COLO668 (cell line): ENCODE measurements around the gene CEP112.
A peak's percentile ranks its signal among the peaks of the same experiment; 100 is the strongest.
"Not testable (repeated sequence)": the region's sequence is repeated elsewhere in the genome, so short reads cannot be mapped to it uniquely, and the experiment has no call there.

Source experiments
- DNase-seq: peaks from one replicate; lab custom pipeline; 2025; ENCODE audit not compliant: unreplicated experiment; lab: John Stamatoyannopoulos, UW

CEP112 gene

DNA sequence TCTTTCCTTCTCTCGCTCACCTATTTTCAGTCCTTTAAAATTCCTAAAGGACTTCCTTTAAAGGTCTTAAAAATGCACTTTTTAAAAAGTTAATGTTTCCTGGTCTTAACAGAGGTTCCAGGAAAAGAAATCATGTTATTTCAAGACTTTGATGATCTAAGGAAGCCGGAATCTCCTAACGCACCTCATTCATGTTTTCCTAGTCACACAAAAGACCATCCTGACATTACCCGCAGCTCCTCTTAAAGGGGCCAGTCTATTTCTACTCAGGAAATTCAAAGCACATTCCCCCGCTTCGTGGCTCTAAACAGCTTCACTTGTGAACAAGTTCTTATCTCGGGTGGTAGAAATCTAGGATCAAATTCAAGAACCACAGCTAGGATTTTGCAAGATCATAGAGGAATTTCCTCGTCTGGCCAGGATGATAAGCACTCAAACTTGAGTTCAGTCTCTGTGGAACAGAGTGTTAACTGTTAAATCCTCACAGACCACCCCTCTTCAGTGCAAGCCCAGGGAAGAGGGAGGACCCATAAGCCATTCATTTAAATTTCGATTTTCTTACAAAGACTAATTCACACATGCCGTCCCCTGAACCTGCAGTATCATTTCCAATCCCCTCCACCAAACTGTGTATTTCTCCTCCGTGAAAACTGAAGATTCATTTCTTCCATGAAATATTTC, 493.4 kb downstream of the CEP112 start:
- no peak for DNase-seq

DNA sequence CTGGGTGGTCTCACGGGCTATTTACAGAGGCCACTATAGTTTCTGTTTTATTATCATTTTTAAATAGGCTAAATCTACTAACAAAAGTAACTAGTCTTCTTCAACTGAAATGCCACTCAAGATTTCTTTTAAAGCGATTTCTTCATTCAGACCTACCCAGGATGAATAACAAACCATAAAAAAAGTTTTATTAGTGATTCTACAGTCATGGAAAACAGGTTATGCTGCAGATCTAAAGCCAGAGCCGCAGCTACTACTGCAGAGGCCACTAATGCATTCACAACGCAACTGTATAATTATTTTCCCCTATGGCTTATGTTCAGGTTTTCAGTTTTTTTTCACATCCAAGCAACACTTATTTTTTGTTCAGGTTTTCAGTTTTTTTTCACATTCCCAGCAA, 494.3 kb downstream of the CEP112 start:
- DNase-seq, result no peak

DNA sequence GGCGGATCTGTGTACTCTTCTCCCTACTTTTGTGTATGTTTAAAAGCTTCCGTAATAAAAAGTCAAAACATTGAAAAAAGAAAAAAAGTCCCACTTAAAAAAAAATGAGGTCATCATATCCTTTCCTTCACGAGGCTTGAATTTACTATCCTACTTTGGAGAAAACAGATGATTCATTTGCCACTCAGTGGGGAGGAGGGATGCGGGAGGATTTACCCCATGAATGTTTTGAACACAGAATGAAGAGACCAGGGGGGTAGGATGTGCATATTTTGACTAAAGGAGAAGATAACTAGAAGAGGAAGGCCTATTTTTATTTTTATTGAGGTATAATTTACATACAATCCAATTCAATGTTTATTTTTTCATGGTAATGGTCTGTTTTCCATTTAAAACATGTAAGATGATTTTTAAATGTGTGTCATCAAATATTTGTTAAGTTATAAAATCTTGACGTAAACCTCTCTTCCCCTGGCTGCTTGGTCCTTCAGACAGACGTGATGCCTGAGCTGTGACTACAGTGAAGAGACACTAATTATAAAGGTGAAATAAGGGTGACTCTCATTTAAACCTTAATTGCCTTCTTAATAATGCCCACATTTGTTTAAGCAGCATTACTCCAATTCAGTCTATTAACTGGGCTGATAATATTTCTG, 495.1 kb downstream of the CEP112 start:
- no peak for DNase-seq

DNA sequence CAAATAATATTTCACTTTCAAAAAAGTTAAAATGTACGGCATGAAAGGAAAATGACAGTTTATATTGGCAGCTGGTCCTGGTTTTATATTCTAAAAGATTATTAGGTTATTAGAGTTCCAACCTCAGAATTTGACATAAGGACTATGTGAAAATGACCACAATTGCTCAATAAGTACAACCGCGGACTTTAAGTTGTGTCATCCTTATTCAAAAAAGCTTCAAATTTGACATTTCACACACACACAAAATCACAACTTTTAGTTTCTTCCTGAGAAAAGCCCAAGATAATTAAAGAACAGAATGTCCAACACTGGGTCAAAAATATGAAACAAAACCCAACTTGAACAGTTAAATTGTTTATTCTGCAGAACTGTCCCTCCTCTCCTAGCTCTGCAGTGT, 497.3 kb downstream of the CEP112 start:
- no peak for DNase-seq

DNA sequence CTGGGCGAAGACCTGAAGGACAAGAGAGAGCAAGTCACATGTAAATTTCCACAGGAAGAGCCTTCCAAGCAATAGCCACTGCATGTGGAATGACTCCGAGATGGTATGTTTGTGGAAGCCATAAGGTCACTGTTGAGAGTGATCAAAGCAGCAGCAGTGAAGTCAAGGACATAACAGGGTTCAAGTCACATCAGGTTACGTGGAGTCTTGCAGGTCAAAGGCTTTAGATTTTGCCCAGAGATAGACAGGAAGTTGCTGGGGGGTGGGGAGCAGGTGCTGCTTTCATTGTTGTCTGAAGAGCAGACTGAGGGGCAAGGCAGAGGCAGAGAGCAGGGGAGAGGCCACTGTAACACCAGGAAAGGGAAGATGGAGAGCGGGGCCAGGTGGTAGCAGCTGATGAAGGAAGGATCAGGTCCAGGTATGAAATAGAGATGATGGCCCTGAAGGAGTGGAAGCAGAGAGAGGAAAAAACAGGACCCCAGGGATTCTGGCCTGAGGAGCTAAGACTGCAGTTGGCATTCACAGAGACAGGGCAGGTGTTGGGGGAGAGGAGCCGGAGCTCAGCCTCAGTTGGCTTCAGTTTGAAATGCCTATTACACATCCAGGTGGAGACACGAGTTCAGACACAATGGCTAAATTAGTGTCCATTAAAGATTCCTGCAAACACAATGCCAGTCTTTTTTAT, 501.2 kb downstream of the CEP112 start:
- peak; percentile 44 for DNase-seq

DNA sequence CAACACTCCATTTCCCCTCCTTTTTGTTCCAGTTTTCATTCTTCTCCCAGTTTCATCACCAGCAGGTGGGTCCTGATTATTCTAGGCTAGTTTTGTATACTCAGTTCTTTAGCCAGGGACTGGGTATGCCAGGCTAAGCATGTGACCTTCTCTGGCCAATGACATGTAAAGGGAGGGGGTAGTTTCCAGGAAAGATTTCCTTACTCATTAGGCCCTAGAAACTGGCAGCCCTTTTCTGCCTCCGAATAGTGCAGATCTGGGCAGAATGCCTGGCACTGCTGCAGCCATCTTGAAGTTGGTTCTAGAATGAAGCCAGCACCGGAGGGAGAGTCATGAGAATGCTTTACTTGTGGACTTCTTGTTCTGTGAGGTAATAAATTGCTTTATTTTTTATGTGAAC, 503.6 kb downstream of the CEP112 start:
- no peak for DNase-seq

DNA sequence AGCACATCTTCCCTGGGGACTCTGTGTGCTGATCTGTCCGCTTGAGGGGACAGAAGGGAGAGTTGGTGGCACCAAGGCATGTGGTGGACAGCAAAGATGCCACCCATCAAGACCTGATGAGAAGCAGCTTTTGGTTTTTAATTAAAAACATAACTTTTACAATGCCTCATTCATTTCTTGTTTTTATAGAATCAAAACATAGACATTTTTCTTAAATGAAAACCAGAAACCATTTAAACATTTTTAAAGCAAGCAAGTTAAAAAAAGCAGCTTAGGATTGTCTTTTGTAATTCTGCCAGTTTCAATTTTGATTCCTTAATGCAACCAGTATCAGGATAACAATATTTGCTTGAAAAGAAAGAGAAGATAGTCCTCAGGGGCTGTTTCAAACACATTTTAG, 506.8 kb downstream of the CEP112 start:
- DNase-seq, result no peak

DNA sequence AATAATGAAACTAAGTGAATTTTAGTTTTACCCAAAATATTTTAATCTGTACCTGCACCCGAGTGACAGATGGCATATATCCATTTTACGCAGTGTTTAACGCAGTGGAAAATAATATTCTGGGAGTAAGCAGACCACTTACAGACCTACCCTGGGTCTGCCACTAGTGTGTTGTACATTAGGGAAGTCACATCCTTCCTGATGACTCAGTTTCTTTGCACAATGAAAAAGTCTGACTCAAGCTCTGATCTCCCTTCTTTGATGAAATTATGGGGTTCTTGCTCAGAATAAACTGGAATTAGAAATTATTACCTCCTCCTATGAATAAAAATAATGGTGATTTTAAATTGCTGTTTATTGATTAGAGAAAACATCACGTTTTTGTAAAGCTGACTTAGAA, 507.3 kb downstream of the CEP112 start:
- DNase-seq, result no peak

DNA sequence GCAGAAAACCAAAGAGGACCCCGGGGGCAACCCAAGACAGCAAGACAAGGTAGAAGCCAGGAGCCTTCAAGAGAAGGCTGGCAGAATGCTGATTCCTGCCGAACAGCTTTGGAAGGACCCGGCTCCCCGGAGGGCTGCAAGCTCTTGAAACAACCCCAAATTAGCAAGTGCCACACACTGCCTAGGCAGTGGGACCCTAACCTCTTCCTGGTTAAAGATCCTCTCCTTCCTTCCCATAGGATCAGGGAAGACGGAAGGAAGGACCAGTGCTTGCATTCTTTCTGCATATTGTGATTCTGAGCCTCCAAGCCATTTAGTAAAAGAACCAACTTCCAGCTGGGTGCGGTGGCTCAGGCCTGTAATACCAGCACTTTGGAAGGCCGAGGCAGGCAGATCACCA, 508.5 kb downstream of the CEP112 start:
- no peak for DNase-seq

DNA sequence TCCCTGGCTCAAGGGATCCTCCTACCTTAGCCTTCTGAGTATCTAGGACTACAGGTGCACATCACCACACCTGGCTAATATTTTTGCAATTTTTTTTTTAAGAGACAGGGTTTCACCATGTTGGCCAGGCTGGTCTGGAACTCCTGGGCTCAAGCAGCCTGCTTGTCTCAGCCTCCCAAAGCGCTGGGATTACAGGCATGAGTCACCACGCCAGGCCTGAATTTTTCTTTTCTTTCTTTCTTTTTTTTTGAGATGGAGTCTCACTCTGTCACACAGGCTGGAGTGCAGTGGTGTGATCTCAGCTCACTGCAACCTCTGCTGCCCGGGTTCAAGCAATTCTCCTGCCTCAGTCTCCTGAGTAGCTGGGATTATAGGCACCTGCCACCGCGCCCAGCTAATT, 510.2 kb downstream of the CEP112 start:
- not testable (repeated sequence) for DNase-seq

DNA sequence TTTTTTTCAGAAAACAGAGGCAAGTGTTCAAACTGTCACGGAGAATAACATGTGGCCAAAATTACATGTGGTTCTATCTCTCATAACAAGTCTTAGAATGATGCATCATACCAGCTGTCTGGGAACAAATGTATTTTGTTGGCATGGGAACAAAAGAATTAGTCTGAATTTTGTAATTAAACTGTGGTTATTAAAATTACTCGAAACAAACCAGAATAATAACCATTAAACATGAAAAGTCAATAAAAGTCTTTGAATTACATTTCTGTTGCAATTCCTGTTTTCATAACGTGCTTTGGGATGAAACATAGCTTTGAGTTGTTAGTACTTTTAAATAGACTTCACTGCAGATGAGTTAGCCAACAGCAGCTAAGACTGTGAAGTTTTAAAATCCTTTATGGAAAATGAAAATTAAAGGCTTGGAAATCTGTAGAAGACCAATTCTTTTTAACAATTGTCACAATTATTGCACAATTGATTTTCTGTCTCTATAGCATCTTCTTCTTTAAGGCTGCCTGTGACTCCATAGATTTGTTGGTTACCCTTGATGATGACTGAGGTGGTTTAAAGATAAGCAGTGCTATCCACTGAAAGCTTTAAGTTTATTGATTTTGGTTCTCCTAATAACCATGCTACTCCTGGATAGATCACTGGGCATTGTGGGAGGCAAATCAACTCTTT, 512.6 kb downstream of the CEP112 start:
- DNase-seq, result no peak

DNA sequence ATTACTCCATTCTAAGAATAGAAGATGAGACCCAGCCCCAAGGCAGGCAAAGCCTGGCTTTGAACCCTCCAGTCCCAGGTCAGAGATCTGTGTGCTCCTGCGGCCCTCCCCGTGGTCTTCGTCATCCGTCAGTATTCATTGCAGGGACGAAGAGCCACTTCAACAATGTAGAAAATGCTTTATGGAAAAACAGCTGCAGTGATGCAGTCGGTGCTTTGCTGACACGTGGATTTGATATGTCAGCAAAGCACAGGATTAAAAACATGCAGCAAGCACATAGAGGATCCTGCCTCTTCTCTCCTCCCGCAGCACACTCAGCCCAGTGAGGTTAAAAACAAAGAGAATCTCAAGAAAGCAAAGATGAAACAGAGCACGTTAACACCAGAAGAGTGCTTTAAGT, 513.4 kb downstream of the CEP112 start:
- no peak for DNase-seq

DNA sequence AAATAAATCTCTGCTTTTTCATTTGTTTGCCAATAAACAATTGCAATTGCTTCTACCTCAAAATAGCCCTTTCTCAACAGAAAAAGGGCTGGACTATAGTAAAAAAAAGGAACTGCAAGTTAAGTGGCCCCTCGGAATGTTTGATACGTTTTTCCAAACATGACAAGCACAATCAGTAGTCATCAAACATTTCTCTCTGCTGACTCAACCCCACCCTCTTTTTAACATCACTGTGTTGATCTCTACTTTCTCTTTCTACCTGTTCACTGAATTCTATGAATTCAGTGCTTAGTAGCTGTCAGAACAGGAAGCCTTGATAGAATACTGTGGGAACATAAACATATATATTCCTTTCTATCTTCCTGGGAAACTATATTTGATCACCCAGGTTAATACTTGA, 514.0 kb downstream of the CEP112 start:
- DNase-seq, result no peak

DNA sequence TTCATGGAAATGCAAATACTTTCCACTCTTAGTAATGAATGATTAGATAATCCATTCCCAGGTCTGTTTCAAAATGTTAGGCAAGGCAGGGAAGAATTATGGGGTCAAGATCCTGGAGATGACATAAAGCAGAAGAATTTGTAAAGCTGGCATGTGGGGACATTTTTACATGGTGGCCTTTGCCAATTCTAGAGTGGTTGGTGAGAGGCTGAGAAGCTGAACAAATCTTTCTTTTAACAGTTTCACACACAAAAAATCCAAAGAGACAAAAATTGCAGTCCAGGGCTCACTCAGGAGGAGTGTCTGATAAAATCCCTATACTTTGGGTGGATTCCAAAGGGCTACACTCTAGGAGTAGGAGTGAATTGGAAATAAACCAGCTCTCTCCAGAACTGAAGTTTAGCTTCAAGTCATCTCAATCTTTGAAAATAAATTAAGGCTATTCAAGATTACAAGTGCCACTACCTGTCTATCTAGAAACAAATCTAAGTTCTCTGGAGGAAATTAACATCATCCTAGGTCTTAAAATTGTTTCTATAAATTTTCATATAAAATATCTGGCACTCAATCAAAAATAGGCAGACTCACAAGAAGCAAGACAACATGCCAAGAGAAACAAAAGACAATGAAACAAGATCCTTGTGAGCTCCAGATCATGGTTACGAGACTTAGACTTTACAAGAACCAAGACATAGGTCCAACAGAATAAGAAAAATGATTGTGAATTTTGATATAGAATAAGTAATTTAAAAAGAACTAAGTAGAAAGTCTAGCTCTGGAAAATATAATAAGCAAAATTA, 517.5 kb downstream of the CEP112 start:
- no peak for DNase-seq

DNA sequence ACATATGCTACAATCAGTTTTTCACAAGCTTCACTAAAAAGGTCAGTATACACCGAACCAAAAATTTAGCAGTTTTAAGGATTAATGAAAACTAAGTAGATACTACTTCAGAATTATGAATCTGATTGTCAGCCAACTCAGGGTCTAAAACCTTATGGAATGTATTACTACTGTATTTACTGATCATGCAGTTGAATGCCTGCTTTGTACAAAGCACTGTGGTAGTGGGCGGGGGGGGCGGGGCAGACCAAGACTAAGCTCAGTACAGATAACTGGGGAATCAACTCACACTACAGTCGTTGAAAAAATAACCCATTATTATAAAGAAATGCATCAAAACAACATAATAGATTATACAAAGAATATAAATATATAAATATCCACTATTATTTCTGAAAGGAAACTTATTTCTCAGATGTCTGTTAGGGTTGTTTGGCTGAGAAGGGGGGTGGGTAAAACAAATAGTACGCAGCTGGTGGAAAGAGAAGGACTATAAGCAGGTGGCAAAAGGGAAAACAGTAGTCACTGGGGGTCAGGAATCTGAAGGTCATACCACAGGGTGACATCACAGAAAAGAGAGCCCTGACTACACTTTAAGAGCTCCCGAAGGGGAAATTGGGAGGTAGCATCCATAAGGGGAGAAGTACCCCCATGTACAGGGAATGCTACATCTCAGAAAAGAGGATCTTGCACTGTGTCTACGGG, 521.1 kb downstream of the CEP112 start:
- DNase-seq, result peak; percentile 42

DNA sequence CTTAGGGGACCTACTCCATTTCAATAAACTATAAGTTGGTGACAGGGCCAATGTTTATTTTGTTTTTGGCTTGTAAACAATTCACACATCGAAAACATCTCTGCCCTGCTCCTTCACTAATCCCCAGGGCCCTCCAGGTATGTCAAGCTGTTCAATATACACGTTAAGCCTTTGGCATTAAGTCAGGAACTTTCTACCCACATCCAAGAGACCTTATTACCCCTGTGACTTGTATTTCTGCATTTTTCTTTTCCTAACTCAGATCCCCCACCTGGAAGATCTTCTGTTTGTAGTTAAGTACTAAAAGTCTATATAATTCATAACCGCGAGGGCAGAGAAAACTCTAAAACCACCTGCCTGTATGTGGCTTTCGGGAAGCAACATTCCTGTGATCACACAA, 523.7 kb downstream of the CEP112 start:
- no peak for DNase-seq

DNA sequence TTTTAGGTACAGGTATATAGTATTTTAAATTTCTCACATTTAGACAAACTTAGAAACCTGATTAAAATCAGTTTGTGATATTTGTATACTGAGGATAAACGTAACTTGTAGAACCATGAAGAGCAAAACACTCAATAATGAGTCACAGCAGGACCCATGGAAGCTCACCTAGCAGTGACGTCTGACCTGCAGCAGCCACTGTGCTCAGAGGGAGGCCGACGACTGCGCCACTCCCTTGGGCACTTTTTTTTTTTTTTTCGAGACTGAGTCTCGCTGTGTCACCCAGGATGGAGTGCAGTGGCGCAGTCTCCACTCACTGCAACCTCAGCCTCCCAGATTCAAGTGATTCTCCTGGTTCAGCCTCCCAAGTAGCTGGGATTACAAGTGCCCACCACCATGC, 524.3 kb downstream of the CEP112 start:
- DNase-seq, result no peak

DNA sequence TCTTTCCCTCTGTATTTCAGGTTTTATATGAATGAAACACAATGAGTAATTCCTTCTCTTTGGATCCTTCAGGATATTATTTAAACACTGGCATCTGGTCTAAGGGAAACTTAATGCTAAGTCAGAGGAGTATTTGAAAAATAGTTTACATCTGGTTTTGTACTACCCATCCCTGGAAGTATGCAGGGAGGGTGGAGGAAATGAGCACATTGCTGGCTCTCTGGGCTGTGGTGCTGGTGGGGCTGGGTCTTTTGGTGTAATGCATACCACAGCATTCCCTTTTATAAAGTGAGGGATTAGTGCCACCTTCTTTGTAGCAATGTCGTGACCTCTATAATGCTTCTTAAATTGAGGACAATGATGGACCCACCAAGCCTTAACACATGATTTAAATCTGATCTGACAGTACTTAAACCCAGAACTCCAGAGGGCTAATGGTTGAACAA, 525.0 kb downstream of the CEP112 start:
- no peak for DNase-seq

DNA sequence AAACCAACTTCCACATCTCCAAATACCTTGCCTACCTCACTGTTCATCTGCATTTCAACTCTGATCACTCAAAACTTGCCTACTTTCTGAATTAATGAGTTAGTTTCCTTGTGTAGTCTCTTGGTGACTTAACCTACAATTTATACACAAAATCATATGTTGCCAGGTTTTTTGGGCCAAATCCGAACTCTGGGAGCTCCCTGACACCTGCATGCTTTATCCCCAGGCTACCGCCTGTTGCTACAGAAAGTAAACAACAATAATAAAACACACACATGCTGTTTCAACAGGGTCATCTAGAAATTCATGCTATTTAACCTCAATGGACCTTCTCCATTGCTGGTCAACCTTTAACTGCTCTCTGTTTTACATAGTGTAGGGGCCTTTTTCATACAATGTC, 526.0 kb downstream of the CEP112 start:
- DNase-seq, result no peak

DNA sequence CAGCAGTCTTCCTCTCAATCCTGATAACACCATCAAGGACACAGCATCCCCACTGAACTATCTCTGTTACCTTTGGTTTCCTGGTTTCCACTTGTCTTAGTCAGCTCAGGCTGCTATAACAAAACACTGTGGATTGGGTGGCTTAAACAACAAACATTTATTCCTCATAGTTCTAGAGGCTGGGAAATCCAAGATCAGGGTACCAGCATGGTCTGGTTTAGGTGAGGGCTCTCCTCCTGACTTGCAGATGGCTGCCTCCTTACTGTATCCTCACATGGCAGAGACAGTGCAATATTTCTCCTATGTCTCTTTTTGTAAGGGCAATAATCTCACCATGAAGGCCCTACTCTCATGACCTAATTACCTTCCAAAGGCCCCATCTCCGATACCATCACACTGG, 527.2 kb downstream of the CEP112 start:
- DNase-seq, result no peak
